Inflammatory macrophage treated with lipopolysaccharide for 1 hour (primary cell): ENCODE results near the gene PCSK2.

Source experiments
- DNase-seq, 2 donors: peaks; one replicate each; pipeline ENCODE4 v3.0.0-alpha.2; 2020 to 2022

The PCSK2 gene

GRCh38 chr20:17273717-17274116, 46.9 kb downstream of the PCSK2 start:
- no peak for DNase-seq

- DNase-seq, result no peak
Observed at GRCh38 chr20:17276101-17276500, 49.3 kb downstream of the PCSK2 start.

- no peak for DNase-seq
Observed at GRCh38 chr20:17281478-17281877, 54.6 kb downstream of the PCSK2 start.

- DNase-seq, result no peak
Observed at GRCh38 chr20:17282501-17282900, 55.7 kb downstream of the PCSK2 start.

GRCh38 chr20:17287503-17287902, 60.7 kb downstream of the PCSK2 start:
- no peak for DNase-seq

- no peak for DNase-seq
Observed at GRCh38 chr20:17287998-17288397, 61.2 kb downstream of the PCSK2 start.

- no peak for DNase-seq
Observed at GRCh38 chr20:17295151-17295726, 68.4 kb downstream of the PCSK2 start.

- DNase-seq, result no peak
Observed at GRCh38 chr20:17295991-17296390, 69.2 kb downstream of the PCSK2 start.

GRCh38 chr20:17298171-17298570, 71.3 kb downstream of the PCSK2 start:
- DNase-seq, result no peak

- no peak for DNase-seq
Observed at GRCh38 chr20:17298751-17299150, 71.9 kb downstream of the PCSK2 start.

GRCh38 chr20:17300113-17300512, 73.3 kb downstream of the PCSK2 start:
- DNase-seq, result no peak

GRCh38 chr20:17304774-17305173, 77.9 kb downstream of the PCSK2 start:
- DNase-seq, result no peak

- no peak for DNase-seq
Observed at GRCh38 chr20:17306427-17306826, 79.6 kb downstream of the PCSK2 start.

- DNase-seq, result no peak
Observed at GRCh38 chr20:17314264-17314663, 87.4 kb downstream of the PCSK2 start.

GRCh38 chr20:17315407-17316231, 88.8 kb downstream of the PCSK2 start:
- no peak for DNase-seq

- DNase-seq, result no peak
Observed at GRCh38 chr20:17316316-17317038, 89.6 kb downstream of the PCSK2 start.

GRCh38 chr20:17317341-17317740, 90.5 kb downstream of the PCSK2 start:
- DNase-seq, result no peak

GRCh38 chr20:17320456-17320855, 93.6 kb downstream of the PCSK2 start:
- DNase-seq, result no peak

GRCh38 chr20:17326096-17326495, 99.3 kb downstream of the PCSK2 start:
- DNase-seq, result no peak

GRCh38 chr20:17327185-17328148, 100.6 kb downstream of the PCSK2 start:
- DNase-seq, result no peak

GRCh38 chr20:17334932-17335331, 108.1 kb downstream of the PCSK2 start:
- DNase-seq, result no peak

GRCh38 chr20:17339000-17339399, 112.2 kb downstream of the PCSK2 start:
- DNase-seq, result no peak

- DNase-seq, result no peak
Observed at GRCh38 chr20:17343091-17343490, 116.3 kb downstream of the PCSK2 start.
